ENCODE results near the gene NFATC2. TPM values are rescaled to one million over a fixed set of nuclear protein-coding genes. Genes with fewer than 3 reads are reported as not detected.

The NFATC2 gene
- total RNA-seq, 1 experiment from 2014 or later: 0.61 TPM

DNA sequence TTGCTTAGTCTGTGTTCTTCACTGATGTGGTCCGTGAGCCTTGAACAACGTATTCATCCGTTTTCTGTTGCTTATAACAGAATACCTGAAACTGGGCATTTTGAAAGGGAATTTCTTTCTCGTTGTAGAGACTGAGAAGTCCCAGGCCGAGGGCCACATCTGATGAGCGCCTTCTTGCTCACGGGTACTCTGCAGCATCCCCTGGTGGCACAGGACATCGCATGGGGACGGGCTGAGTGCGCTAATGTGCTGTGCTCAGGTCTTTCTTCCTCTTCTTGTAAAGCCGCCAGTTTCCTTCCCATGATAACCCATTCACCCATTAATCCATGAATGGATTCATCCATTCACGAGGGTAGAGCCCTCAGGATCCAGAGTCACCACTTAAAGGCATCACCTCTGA, 161.0 kb downstream of the NFATC2 start:
- Mint-ChIP-seq H3K9me3 (no peaks in the 10 kb centered on the region), H3K4me3 (no peak overlapping the region)

More for the DNA sequence above, 161.0 kb downstream of the NFATC2 start:
- Histone ChIP-seq H4K91ac (ENCODE audit: insufficient read length, low read depth, low read length) (no peak overlapping the region), H3K14ac (ENCODE audit: insufficient read depth, low read length) (no peak overlapping the region), H2BK12ac (ENCODE audit: insufficient read length, low read depth, low read length) (no peak overlapping the region), H4K5ac (ENCODE audit: insufficient read length, low read depth, low read length) (no peak overlapping the region), H2BK5ac (ENCODE audit: insufficient read length, low read length) (no peak overlapping the region), H3K9ac (ENCODE audit: extremely low read depth, insufficient read length, low read length) (no peak overlapping the region), H2AFZ (ENCODE audit: low read length) (no peak overlapping the region), H2BK20ac (ENCODE audit: low read depth, low read length, poor library complexity, severe bottlenecking) (no peak overlapping the region), H2AK5ac (ENCODE audit: insufficient read length, low read length) (no peak overlapping the region), H3K56ac (ENCODE audit: insufficient read length, low read depth, low read length) (no peak overlapping the region), H4K8ac (replicated peaks; ENCODE audit: insufficient read length, low read depth, low read length) (no peak overlapping the region), H3K79me2 (ENCODE audit: insufficient read depth, low read length) (no peaks in the 10 kb centered on the region), H3K27me3 (ENCODE audit: insufficient read depth, low read length) (no peaks in the 10 kb centered on the region; the same call in 1 of the 2 replicates), H3K79me1 (ENCODE audit: insufficient read depth, low read depth, low read length, poor library complexity, severe bottlenecking) (no peaks in the 10 kb centered on the region), H3T11ph (ENCODE audit: low read length) (no peak overlapping the region), H4K20me1 (ENCODE audit: control insufficient read depth, insufficient read depth, insufficient read length) (no peaks in the 10 kb centered on the region), H3K9me3 (ENCODE audit: control insufficient read depth, low read depth, low read length) (no peaks in the 10 kb centered on the region), H2BK15ac (ENCODE audit: low read depth, low read length) (no peak overlapping the region), H3K27ac (ENCODE audit: insufficient read length, low read depth, low read length) (no peak overlapping the region), H3K4me2 (ENCODE audit: insufficient read depth, insufficient read length, low read length) (no peak overlapping the region), H3K4ac (ENCODE audit: low read depth, low read length) (no peak overlapping the region), H3K4me1 (ENCODE audit: insufficient read depth, low read length) (peaks cover 2% of the 10 kb centered on the region; the same call in 1 of the 2 replicates), H3K23me2 (ENCODE audit: insufficient read length, low read depth, low read length, poor library complexity, severe bottlenecking) (no peaks in the 10 kb centered on the region), H3K18ac (ENCODE audit: insufficient read length, low read depth, low read length) (no peak overlapping the region), H2BK120ac (ENCODE audit: low read depth, low read length, poor library complexity, severe bottlenecking) (no peak overlapping the region), H3K23ac (ENCODE audit: insufficient read length, low read depth, low read length) (no peak overlapping the region)
- TF ChIP-seq, protein P1, sequence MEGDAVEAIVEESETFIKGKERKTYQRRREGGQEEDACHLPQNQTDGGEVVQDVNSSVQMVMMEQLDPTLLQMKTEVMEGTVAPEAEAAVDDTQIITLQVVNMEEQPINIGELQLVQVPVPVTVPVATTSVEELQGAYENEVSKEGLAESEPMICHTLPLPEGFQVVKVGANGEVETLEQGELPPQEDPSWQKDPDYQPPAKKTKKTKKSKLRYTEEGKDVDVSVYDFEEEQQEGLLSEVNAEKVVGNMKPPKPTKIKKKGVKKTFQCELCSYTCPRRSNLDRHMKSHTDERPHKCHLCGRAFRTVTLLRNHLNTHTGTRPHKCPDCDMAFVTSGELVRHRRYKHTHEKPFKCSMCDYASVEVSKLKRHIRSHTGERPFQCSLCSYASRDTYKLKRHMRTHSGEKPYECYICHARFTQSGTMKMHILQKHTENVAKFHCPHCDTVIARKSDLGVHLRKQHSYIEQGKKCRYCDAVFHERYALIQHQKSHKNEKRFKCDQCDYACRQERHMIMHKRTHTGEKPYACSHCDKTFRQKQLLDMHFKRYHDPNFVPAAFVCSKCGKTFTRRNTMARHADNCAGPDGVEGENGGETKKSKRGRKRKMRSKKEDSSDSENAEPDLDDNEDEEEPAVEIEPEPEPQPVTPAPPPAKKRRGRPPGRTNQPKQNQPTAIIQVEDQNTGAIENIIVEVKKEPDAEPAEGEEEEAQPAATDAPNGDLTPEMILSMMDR (conservative IDR thresholded peaks at IDR 0.05): peak; percentile 49
- Mint-ChIP-seq H3K4me1 (peaks cover 17 to 23% of the 10 kb centered on the region in 2 experiments), H3K36me3 (ENCODE audit: insufficient read depth in 1 of 3, low read depth in 3 of 3) (no peaks in the 10 kb centered on the region), H3K27me3 (ENCODE audit: low read depth) (peaks cover 10% of the 10 kb centered on the region), H3K27ac (no peak overlapping the region)
- WGBS (ENCODE audit: extremely low coverage, insufficient read length, low lambda C conversion rate): no CpG with 5 or more reads among the region's 12 CpGs
- DNase-seq: no peak
